HFFc6 (cell line): ENCODE measurements around the gene SLC34A1. TPM values are rescaled to one million over a fixed set of nuclear protein-coding genes. Genes with fewer than 3 reads are reported as not detected.

ENCODE experiments used
- DNase-seq: peaks from one replicate; pipeline ENCODE4 v3.0.0-alpha.2; 2018
- H3K27ac Mint-ChIP-seq: 2 replicates; pipeline ENCODE4 v1.8.0; 2020; ENCODE audit warnings: mild to moderate bottlenecking, mixed read lengths
- H3K27me3 Mint-ChIP-seq: 2 replicates; pipeline ENCODE4 v1.8.0; 2021; ENCODE audit warnings: mild to moderate bottlenecking, moderate library complexity, mixed read lengths; ENCODE audit not compliant: insufficient read depth
- H3K36me3 Mint-ChIP-seq: 2 replicates; pipeline ENCODE4 v1.8.0; 2021; ENCODE audit warnings: low read depth, mixed read lengths
- H3K4me1 Mint-ChIP-seq: 2 replicates; pipeline ENCODE4 v1.8.0; 2020; ENCODE audit warnings: low read depth, mixed read lengths
- H3K4me3 Mint-ChIP-seq: 2 replicates; pipeline ENCODE4 v1.8.0; 2020; ENCODE audit warnings: mild to moderate bottlenecking, moderate library complexity, mixed read lengths
- H3K9me3 Mint-ChIP-seq: 2 replicates; pipeline ENCODE4 v1.8.0; 2020; ENCODE audit warnings: mild to moderate bottlenecking, mixed read lengths
- total RNA-seq, 6 experiments: library from RNA; stranded (reverse); fragmentation: NEBNext Ultra II Directional; extraction: Animal tissue kit (Norgen Biotek cat#: 25700); gene quantifications; 2 replicates in 1 of 6; 3 replicates in 5 of 6; pipeline ENCODE4 v1.2.3, GENCODE V29; 2021
- TF ChIP-seq, protein P1 (sequence below): fragments of 200-600 bp; sonication (generic); IDR thresholded peaks from 2 replicates; pipeline ENCODE4 v1.5.0; 2021; ENCODE audit warnings: antibody characterized with exemption, mild to moderate bottlenecking

SLC34A1 gene
- total RNA-seq, 6 experiments from 2014 or later, result not detected

DNA sequence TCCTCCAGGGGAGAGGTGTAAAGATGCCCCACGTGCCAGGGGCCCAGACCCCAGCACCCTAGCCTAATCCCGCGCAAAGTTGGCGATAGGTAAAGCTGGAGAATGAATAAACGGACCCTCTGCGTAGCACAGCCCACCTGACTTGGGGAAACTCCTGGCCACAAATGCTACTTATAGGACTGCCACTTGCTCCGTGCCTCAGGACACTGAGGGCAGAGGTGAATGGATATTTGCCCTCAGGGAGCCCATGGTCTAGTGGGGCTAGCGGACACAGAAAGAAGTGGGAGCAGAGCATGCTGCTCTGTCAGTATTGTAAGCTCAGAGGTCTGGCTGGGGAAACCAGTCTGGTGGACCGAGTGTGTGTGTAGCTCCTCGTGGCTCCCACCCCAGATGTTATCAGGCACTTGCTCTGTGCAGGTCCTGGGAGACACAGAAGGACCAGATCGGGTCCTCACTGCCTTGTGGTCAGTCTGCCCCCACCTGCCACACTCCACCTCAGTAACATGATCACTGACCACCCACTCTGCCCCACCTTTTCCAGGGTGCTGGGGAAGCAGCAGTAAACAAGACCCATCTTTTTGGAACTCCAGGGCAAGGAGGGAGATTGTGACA lies 43.1 kb downstream of the SLC34A1 start:
- peak overlapping the region; percentile 90 for H3K4me3 Mint-ChIP-seq
- no peaks in the 10 kb centered on the region; the same call in 1 of the 2 replicates for H3K36me3 Mint-ChIP-seq
- H3K27ac Mint-ChIP-seq, result peak overlapping the region; percentile 77
- H3K4me1 Mint-ChIP-seq, result peaks cover 27% of the 10 kb centered on the region
- no peaks in the 10 kb centered on the region for H3K9me3 Mint-ChIP-seq
- DNase-seq, result peak; percentile 12
- H3K27me3 Mint-ChIP-seq, result peaks cover 2% of the 10 kb centered on the region
- TF ChIP-seq, protein P1, sequence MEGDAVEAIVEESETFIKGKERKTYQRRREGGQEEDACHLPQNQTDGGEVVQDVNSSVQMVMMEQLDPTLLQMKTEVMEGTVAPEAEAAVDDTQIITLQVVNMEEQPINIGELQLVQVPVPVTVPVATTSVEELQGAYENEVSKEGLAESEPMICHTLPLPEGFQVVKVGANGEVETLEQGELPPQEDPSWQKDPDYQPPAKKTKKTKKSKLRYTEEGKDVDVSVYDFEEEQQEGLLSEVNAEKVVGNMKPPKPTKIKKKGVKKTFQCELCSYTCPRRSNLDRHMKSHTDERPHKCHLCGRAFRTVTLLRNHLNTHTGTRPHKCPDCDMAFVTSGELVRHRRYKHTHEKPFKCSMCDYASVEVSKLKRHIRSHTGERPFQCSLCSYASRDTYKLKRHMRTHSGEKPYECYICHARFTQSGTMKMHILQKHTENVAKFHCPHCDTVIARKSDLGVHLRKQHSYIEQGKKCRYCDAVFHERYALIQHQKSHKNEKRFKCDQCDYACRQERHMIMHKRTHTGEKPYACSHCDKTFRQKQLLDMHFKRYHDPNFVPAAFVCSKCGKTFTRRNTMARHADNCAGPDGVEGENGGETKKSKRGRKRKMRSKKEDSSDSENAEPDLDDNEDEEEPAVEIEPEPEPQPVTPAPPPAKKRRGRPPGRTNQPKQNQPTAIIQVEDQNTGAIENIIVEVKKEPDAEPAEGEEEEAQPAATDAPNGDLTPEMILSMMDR, result no peak

DNA sequence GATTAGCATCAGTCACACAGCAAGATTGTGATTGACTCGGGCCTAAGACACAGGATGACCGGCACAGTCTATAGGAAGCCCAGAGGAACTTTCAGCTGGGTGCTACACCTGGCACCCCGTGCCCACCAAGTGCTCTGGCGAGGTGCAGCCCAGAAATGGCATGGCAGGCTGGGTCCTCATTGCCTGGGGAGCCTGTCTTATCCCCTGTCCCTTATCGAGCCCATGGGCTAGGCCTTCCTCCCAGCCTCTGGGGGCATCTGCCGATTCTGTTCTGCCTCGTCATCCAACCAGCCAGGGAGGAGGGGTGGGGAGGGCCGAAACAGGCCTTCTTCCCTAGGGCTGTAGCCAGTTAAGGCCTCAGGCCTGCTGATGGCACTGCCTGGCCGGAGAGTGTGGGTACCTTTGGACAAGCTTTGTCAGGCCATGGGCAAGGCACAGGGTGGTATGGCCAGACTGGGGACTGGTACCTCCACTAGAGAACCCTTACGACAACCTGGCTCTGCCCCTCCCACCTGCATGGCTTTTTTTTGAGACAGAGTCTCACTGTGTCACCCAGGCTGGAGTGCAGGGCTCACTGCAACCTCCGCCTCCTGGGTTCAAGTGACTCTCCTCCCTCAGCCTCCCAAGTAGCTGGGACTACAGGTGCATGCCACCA lies 43.8 kb downstream of the SLC34A1 start:
- no peaks in the 10 kb centered on the region; the same call in 1 of the 2 replicates for H3K36me3 Mint-ChIP-seq
- peaks cover 2% of the 10 kb centered on the region for H3K27me3 Mint-ChIP-seq
- H3K4me3 Mint-ChIP-seq, result peak overlapping the region; percentile 90
- TF ChIP-seq, protein P1, result no peak
- peak overlapping the region; percentile 77 for H3K27ac Mint-ChIP-seq
- DNase-seq, result no peak
- no peaks in the 10 kb centered on the region for H3K9me3 Mint-ChIP-seq
- H3K4me1 Mint-ChIP-seq, result peaks cover 27% of the 10 kb centered on the region

DNA sequence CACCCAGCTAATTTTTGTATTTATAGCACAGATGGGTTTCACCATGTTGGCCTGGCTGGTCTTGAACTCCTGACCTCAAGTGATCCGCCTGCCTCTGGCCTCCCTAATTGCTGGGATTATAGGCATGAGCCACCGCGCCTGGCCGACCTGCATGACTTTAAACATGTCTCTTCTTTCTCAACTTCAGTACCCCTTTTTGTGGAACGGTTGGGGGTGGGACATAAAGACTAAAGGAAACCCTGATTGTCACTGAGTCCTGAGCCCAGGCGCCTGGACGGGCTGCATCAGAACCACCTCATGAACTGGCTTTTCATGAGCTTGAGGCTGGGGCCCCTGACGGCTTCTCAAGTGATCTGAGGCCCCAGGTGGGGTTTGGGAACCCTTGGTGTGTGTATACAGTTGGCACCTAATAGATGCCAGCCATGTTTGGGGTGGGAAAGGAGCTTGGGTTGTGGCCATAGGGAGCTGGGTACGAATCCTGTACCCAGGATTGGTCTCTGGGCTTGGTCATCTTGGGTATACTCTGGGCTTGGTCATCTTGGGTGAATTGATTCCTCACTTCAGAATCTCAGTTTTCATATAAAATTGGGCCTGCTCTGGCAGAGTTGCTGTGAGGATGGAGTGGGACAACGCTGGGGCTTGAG lies 44.5 kb downstream of the SLC34A1 start:
- Mint-ChIP-seq H3K4me3 (no peak overlapping the region), H3K4me1 (peaks cover 27% of the 10 kb centered on the region), H3K36me3 (no peaks in the 10 kb centered on the region; the same call in 1 of the 2 replicates), H3K27me3 (peaks cover 2% of the 10 kb centered on the region), H3K27ac (0 out of 2 replicates have a peak overlapping the region, but pooled peaks have one; percentile 29), H3K9me3 (no peaks in the 10 kb centered on the region)
- DNase-seq, result no peak
- TF ChIP-seq, protein P1, result no peak

DNA sequence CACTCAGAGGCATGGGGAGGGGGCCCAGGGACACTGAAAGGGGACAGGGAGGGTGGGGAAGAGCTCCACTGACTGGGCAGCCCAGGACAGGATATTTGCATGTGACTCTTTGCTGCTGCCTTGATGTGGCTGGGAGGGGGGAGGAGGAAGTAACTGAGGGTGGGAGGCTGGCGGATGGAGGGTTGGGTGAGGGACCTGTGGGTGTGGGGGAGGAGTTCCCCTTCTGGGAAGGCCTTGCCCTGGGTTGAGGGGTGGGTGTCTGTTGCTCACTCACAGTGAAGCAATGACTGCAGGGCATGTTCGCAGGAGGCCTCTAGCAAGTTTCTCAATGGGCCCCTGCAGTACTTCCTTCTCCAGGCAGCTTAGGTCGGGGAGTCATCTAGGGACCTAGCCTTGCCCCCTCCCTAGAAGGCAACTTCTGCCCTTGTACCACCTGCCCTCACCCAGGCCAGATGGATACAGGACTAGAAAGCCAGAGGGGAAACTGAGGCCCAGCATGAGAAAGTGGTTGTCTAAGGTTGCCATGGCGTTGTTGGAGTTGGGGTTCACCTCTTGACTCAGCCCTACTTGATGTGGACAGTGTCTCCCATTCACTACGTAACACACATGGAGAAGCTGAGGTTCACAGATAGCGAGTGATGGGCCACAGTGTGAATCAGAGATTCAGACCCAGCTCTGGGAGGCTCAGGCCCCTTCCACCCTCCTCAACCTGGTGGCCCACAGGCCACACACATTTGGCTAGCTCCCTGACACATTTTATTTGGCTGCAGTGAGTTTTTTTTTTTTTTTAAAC lies 45.2 kb downstream of the SLC34A1 start:
- H3K27me3 Mint-ChIP-seq, result peaks cover 2% of the 10 kb centered on the region
- no peak overlapping the region for H3K4me3 Mint-ChIP-seq
- H3K36me3 Mint-ChIP-seq, result no peaks in the 10 kb centered on the region; the same call in 1 of the 2 replicates
- H3K27ac Mint-ChIP-seq, result 0 out of 2 replicates have a peak overlapping the region, but pooled peaks have one; percentile 29
- DNase-seq, result no peak
- peaks cover 27% of the 10 kb centered on the region for H3K4me1 Mint-ChIP-seq
- TF ChIP-seq, protein P1, result no peak
- H3K9me3 Mint-ChIP-seq, result no peaks in the 10 kb centered on the region
